Measurements from ENCODE around the gene CCDC6. TPM values are rescaled to one million over a fixed set of nuclear protein-coding genes. Genes with fewer than 3 reads are reported as not detected.
"Not testable (repeated sequence)": the region's sequence is repeated elsewhere in the genome, so short reads cannot be mapped to it uniquely, and the experiment has no call there.

The CCDC6 gene
- total RNA-seq, 1 experiment from 2014 or later = 19.1 TPM

DNA sequence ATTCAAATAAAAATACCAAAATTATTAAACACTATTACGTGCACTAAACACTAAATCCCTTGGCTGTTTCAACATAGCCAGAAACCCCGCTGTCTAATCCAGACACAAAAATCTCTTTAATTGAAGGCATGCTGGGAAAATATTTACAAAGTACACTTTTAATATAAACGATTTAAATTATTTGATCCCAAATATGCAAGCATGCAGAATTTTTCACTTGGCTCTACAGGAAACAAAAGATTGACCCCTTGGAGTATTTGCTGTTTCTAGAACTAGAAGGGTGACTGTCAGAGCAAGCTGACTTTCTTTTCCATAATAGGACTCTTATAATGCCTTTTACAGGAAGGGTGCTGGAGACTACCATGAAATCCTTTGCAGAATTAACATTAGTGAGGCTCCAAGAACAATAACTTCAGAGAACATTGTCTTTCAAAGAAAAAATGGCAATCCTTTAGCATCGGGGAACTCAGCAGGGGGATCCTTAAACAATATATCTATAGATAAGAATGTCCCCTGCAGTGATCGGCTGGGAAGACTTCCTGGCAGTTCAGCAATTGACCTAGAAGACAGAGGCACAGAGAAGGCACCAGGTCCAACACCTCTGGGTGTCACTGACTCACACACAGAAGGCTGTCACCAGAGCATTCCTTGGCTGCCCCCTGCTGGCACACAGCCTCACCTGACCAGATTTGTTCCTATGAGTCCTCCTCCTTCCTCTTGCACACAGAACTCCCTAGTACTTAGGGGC lies 97.3 kb downstream of the CCDC6 start:
- peaks cover 10% of the 10 kb centered on the region; the same call in 1 of the 2 replicates for H3K36me3 ChIP-seq
- DNase-seq = peak; percentile 44 to 78

GRCh38 chr10:59807629-59808620 lies 98.4 kb downstream of the CCDC6 start:
- H3K27me3 ChIP-seq = no peaks in the 10 kb centered on the region
- H3K4me3 ChIP-seq = no peak overlapping the region
- H3K4me1 ChIP-seq = no peaks in the 10 kb centered on the region
- H3K9me3 ChIP-seq (replicated peaks) = no peaks in the 10 kb centered on the region
- DNase-seq = no peak
- H3K27ac ChIP-seq = no peak overlapping the region
- H3K36me3 ChIP-seq = peaks cover 10% of the 10 kb centered on the region; the same call in 1 of the 2 replicates

More for the DNA sequence above, 97.3 kb downstream of the CCDC6 start:
- H3K4me3 ChIP-seq = no peak overlapping the region
- H3K4me1 ChIP-seq = no peaks in the 10 kb centered on the region
- no peaks in the 10 kb centered on the region for H3K27me3 ChIP-seq
- no peak overlapping the region for H3K27ac ChIP-seq
- H3K9me3 ChIP-seq (replicated peaks) = no peaks in the 10 kb centered on the region

GRCh38 chr10:59805014-59805413 lies 101.3 kb downstream of the CCDC6 start:
- no peak overlapping the region for H3K27ac ChIP-seq
- no peak overlapping the region for H3K4me3 ChIP-seq
- peaks cover 7% of the 10 kb centered on the region; the same call in 1 of the 2 replicates for H3K36me3 ChIP-seq
- no peaks in the 10 kb centered on the region for H3K4me1 ChIP-seq
- H3K9me3 ChIP-seq (replicated peaks) = no peaks in the 10 kb centered on the region
- DNase-seq = peak; percentile 3 to 29
- H3K27me3 ChIP-seq = no peaks in the 10 kb centered on the region

DNA sequence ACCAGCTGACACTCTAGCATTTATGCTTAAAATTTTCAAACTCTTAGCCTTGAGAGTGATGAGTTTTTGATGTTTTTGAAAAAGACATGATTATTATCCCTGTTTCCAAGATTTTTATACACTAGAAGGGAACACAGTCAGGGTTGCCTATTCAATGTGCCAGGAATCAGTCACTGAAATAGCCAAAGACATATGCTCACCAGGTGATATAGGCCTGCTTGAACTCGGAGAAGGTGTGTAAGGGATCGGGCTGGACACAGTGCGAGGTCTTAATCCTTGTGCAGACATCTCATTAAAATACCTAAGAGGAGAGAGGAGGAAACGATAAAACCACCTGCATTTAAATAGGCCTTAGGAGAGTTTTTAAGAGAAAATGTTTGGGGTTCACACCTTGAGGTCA lies 102.1 kb downstream of the CCDC6 start:
- H3K36me3 ChIP-seq = peaks cover 7% of the 10 kb centered on the region; the same call in 1 of the 2 replicates

DNA sequence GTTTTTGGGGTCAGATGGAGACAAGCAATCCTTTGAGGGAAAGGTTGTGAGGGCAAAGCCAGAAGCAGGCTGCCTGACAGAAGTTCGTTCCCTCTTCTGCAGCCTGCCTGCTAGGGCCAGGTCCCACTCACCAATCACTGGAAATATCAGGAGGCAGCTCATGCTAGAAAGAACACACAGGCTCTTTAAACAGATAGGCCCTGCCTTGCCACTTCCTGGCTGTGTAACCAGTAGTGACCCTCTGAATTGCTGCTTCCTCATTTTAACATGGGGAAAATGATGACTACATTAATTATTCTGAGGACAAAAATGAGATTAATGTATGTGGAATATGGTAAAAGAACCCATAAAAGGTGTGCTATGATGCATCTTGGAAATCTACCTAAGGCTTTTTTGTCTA lies 102.6 kb downstream of the CCDC6 start:
- no peaks in the 10 kb centered on the region for H3K27me3 ChIP-seq
- H3K27ac ChIP-seq = no peak overlapping the region
- H3K4me1 ChIP-seq = no peaks in the 10 kb centered on the region
- H3K9me3 ChIP-seq (replicated peaks) = no peaks in the 10 kb centered on the region
- H3K36me3 ChIP-seq = peaks cover 7% of the 10 kb centered on the region; the same call in 1 of the 2 replicates
- no peak for DNase-seq
- no peak overlapping the region for H3K4me3 ChIP-seq

More for the DNA sequence above, 102.1 kb downstream of the CCDC6 start:
- Histone ChIP-seq H3K4me1 (no peaks in the 10 kb centered on the region), H3K27ac (no peak overlapping the region), H3K4me3 (no peak overlapping the region), H3K9me3 (replicated peaks) (no peaks in the 10 kb centered on the region), H3K27me3 (no peaks in the 10 kb centered on the region)
- DNase-seq = no peak

DNA sequence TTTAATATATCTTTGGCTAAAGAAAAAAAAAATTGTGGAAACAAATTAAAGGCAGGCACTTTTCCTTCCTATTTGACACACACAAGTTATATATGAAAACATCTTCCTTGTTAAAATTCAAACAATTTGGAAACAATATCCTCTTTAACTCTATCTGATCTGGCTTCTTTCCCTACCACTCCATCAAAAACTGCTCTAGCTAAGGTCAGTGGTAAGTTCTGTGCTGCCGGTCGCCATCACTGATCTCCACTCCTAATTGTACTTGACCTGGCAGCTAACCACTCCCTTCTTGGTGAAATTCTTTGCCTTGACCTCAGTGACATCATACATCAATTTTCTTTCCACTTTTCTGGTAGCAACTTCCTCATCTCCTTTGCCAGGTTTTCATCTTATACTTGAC lies 105.2 kb downstream of the CCDC6 start:
- Histone ChIP-seq H3K4me3 (no peak overlapping the region), H3K27ac (no peak overlapping the region), H3K4me1 (no peaks in the 10 kb centered on the region), H3K9me3 (replicated peaks) (no peaks in the 10 kb centered on the region), H3K27me3 (no peaks in the 10 kb centered on the region), H3K36me3 (peaks cover 3% of the 10 kb centered on the region; the same call in 1 of the 2 replicates)
- DNase-seq = no peak

GRCh38 chr10:59799421-59799820 lies 106.9 kb downstream of the CCDC6 start:
- no peaks in the 10 kb centered on the region for H3K27me3 ChIP-seq
- H3K4me1 ChIP-seq = no peaks in the 10 kb centered on the region
- H3K36me3 ChIP-seq = 0 out of 2 replicates have a peak, but pooled peaks cover 2% of the 10 kb centered on the region
- H3K9me3 ChIP-seq (replicated peaks) = no peaks in the 10 kb centered on the region
- H3K4me3 ChIP-seq = no peak overlapping the region
- no peak for DNase-seq
- no peak overlapping the region for H3K27ac ChIP-seq

DNA sequence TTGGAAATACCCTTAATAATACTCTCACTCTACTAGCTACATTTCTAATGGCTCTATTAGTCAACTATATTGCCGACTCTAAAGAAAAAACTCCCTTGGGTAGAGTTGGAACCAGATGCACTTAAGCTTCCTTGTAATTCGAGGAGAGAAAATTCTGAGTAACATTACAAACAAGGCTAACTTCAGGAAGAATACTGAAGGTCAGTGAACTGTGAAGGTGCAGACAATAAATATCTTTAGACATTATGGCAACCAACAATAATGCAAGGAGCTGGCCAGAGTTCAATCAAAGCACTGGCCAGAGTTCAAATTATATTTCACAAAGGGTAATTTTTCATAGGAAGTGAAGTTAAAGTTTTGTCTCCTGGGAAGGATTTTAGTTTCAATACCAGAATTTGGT lies 112.4 kb downstream of the CCDC6 start:
- peaks cover 2% of the 10 kb centered on the region; the same call in 1 of the 2 replicates for H3K36me3 ChIP-seq

DNA sequence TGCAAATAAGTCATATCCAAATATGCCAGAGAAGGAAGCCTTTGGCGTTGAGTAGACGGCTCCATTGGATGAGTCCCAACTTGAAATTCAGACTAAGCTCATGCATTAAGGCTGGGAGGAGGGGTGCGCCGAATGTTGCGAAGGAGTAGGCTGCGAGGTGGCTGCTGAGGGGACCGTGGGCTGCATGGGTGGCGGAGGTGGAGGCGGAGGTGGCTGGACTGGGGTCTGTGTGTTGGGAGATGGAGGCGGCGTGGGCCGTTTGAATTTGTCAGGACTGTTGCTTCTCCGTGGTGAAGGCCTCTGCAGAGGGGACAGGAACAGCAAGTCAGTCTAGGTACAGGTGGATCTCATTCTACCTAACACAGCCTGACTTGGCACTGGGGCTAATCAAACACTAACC lies 113.5 kb downstream of the CCDC6 start:
- Histone ChIP-seq H3K4me1 (no peaks in the 10 kb centered on the region), H3K9me3 (replicated peaks) (no peaks in the 10 kb centered on the region), H3K27ac (no peak overlapping the region), H3K36me3 (peaks cover 2% of the 10 kb centered on the region; the same call in 1 of the 2 replicates), H3K4me3 (no peak overlapping the region), H3K27me3 (no peaks in the 10 kb centered on the region)
- no peak for DNase-seq

More for the DNA sequence above, 112.4 kb downstream of the CCDC6 start:
- Histone ChIP-seq H3K27ac (no peak overlapping the region), H3K27me3 (no peaks in the 10 kb centered on the region), H3K4me3 (no peak overlapping the region), H3K4me1 (no peaks in the 10 kb centered on the region), H3K9me3 (replicated peaks) (no peaks in the 10 kb centered on the region)
- DNase-seq = no peak

- Histone ChIP-seq H3K36me3 (peaks cover 2% of the 10 kb centered on the region; the same call in 1 of the 2 replicates), H3K9me3 (replicated peaks) (no peaks in the 10 kb centered on the region), H3K27me3 (no peaks in the 10 kb centered on the region), H3K4me3 (no peak overlapping the region), H3K27ac (no peak overlapping the region), H3K4me1 (no peaks in the 10 kb centered on the region)
- DNase-seq = no peak
Measured at GRCh38 chr10:59791601-59792000, 114.8 kb downstream of the CCDC6 start.

DNA sequence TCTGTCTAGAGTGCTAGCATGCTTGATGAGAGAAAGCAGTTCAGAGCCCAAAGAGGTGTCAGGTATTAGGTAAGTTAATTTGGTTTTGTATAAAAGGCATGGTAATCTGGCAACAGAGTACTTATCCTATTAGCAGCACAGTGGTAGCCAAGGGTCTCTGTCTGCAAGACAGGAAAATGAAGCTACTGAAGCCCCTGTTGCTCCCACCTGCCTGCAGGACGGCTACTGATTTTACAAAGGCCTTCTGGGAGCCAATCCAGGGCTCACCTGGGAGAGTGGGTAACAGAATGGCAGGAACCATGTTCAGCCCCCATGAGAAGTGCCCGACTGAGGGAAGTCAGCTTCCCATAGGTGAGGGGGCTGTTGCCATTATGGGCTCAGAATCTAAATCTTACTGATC lies 116.3 kb downstream of the CCDC6 start:
- H3K4me1 ChIP-seq; H3K27me3 ChIP-seq; H3K9me3 ChIP-seq (replicated peaks); H3K4me3 ChIP-seq; H3K36me3 ChIP-seq; DNase-seq; H3K27ac ChIP-seq: not testable (repeated sequence)

GRCh38 chr10:59788914-59789313 lies 117.4 kb downstream of the CCDC6 start:
- H3K27me3 ChIP-seq; H3K4me1 ChIP-seq; H3K9me3 ChIP-seq (replicated peaks); DNase-seq; H3K4me3 ChIP-seq; H3K36me3 ChIP-seq; H3K27ac ChIP-seq: not testable (repeated sequence)

DNA sequence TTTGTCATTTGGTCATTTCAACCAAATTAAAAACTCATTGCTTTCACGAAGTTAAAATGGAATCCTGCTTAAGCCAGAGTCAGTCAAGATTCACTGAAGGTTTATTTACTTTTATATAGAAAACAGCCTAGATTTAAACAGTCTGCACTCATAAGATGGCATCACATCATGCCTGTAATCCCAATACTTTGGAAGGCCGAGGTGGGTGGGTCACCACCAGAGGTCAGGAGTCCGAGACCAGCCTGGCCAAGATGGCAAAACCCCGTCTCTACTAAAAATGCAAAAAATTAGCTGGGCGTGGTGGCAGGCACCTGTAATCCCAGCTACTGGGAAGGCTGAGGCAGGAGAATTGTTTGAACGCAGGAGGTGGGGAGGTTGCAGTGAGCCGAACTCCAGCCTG lies 119.3 kb downstream of the CCDC6 start:
- H3K4me1 ChIP-seq; H3K27ac ChIP-seq; H3K27me3 ChIP-seq; H3K9me3 ChIP-seq (replicated peaks); H3K36me3 ChIP-seq; DNase-seq; H3K4me3 ChIP-seq: not testable (repeated sequence)

GRCh38 chr10:59785476-59785875 lies 120.9 kb downstream of the CCDC6 start:
- H3K4me1 ChIP-seq; H3K27me3 ChIP-seq; H3K27ac ChIP-seq; H3K4me3 ChIP-seq; H3K36me3 ChIP-seq; DNase-seq; H3K9me3 ChIP-seq (replicated peaks): not testable (repeated sequence)

DNA sequence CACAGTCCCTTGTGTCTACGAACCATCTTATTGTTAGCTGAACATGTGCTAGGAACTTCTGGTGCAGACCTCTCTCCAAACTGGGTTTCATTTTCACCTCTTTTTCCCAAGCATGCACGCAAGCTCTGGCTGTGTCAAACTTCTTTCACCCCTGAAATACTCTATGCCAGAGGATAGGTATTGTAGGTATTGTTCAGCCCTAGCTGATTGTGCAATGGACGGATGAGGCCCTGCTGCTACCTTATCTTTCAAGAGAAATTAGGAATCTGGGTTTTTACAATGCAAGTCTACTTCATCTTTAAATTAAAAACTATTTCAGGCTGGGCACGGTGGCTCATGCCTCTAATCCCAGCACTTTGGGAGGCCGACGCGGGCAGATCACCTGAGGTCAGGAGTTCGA lies 124.8 kb downstream of the CCDC6 start:
- Histone ChIP-seq H3K9me3 (replicated peaks) (no peaks in the 10 kb centered on the region), H3K27me3 (no peaks in the 10 kb centered on the region), H3K4me1 (no peaks in the 10 kb centered on the region), H3K4me3 (no peak overlapping the region), H3K36me3 (no peaks in the 10 kb centered on the region), H3K27ac (no peak overlapping the region)
- no peak for DNase-seq
